NCI-H748 (cell line): ENCODE results near the gene FCHO1.
A peak's percentile ranks its signal among the peaks of the same experiment; 100 is the strongest.

Experiments used
- DNase-seq: peaks from one replicate; lab custom pipeline; 2025; ENCODE audit not compliant: unreplicated experiment; lab: John Stamatoyannopoulos, UW

The FCHO1 gene

GRCh38 chr19:17826508-17827056, 75.3 kb downstream of the FCHO1 start:
- no peak for DNase-seq

- DNase-seq: peak; percentile 76
These were observed 78.7 kb downstream of the FCHO1 start for GRCh38 chr19:17829855-17830566.

DNA sequence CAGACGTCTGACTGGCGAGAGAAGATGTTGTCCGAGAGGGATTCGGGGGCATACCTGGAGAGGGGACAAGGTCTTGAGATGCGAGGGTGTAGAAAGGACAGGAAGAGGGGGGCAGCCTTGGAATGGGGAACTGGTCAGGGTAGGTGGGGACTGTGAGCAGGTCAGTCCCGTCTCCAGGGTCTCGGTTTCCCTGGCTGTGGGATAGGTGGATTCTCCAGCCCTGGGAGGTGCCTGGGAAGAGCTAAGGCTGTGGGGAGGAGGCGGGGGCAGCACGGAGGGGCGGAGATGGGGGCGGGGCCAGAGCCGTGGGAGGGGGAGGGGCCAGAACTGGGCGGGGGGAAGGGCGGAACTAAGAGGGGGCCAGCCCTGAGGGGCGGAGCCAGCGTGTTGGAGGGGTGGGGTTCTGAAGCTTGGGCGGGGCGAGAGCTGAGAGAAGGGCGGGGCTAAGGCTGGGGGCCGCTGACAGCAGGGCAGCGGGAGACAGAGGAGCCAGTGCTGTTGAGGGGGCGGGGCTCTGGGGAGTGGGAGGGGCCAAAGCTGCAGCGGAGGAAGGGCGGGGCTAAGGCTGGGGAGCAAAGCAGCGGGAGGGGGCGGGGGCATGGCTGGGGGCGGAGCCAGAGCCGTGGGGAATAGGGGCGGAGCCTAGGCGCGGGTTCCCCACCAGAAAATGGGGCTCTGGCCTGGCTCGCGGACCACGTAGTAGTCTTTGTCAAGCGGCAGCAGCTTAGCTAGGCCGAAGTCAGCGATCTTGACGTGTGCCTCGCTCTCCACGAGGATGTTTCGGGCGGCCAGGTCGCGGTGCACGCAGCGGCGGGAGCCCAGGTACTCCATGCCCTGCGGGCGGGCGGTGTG, 79.5 kb downstream of the FCHO1 start:
- peak; percentile 81 for DNase-seq

GRCh38 chr19:17831419-17831888, 80.2 kb downstream of the FCHO1 start:
- DNase-seq: peak; percentile 37

DNA sequence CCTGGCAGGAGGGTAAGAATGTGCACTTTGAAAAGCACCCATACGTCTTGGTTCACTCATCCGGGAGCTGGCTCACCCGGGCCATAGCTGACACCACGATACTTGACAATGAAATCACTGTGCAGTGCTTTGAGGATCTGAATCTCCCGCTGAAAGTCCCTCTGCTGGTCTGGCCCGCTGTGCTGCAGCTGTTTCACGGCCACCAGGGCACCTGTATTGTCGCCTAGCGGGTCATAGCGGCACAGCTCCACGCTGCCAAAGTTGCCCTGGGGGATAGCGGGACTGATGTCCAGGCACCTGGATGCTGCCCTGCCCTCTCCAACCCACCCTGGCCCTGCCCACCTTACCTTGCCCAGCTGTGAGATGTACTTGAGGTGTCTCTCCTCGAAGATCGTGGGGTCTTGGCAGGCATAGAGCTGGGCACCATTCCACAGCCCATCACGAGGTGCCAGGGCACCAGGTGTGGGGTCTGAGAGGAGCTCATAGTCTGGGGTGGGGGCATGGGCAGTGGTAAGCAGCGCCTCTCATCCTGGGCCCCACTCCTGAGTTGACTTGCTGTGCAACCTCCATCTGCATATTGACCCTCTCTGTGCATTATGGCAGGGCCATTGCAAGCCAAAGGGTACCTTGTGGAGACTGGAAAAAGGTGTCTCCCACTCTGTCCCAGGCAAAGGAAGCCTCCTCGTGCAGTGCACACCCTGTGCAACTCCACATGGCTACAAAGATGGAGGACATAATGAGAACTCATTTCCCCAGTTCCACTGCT, 81.3 kb downstream of the FCHO1 start:
- no peak for DNase-seq

GRCh38 chr19:17834350-17835181, 83.3 kb downstream of the FCHO1 start:
- DNase-seq: no peak

- no peak for DNase-seq
These were observed 84.1 kb downstream of the FCHO1 start for GRCh38 chr19:17835182-17836006.

DNA sequence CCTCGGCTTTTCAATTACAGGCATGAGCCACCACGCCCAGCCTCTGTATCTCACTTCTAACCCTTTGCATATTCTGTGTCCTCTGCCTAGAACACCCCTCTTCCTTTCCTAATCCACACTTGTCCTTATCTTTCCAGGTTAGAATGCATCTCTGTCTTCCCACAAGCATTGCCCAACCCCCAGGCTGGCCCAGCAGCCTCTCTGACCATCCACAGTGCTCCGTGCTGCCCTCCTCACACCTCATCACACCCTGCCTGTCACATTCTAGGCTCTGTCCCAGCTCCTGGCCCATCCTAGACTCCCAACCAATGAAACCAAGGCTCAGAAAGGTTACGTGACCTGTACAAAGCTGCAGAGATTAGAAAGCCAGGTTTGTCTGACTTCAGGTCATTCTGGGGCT, 85.3 kb downstream of the FCHO1 start:
- no peak for DNase-seq

GRCh38 chr19:17837972-17838371, 86.7 kb downstream of the FCHO1 start:
- no peak for DNase-seq
